ENCODE results near the gene BRINP3. TPM values are rescaled to one million over a fixed set of nuclear protein-coding genes. Genes with fewer than 3 reads are reported as not detected.

Gene BRINP3
- total RNA-seq, 2 donors from 2014 or later: not detected

GRCh38 chr1:190328871-190329270, 148.8 kb downstream of the BRINP3 start:
- H3K4me3 ChIP-seq (ENCODE audit: low read length): no peak overlapping the region
- H3K9me3 Mint-ChIP-seq: no peaks in the 10 kb centered on the region
- H3K27me3 ChIP-seq (ENCODE audit: control insufficient read depth, insufficient read depth, low read length, poor library complexity, severe bottlenecking): no peaks in the 10 kb centered on the region
- DNase-seq: no peak
- no peaks in the 10 kb centered on the region for H3K9me3 ChIP-seq (ENCODE audit: control insufficient read depth, low read length)
- no peak overlapping the region for H3K9ac ChIP-seq (ENCODE audit: extremely low read depth, low read length, poor library complexity, severe bottlenecking)
- no peaks in the 10 kb centered on the region for H3K4me1 Mint-ChIP-seq
- no peak overlapping the region for H3K27ac Mint-ChIP-seq
- 88 to 94% methylated on average over 3 to 4 of the region's 4 CpGs for WGBS, 2 experiments (ENCODE audit: insufficient coverage in 1 of 2, insufficient read length in 1 of 2)
- TF ChIP-seq CTCF (conservative IDR thresholded peaks at IDR 0.05): no peak
- H3K36me3 ChIP-seq (ENCODE audit: control insufficient read depth, insufficient read depth, low read length): no peaks in the 10 kb centered on the region
- no peak overlapping the region for H3K4me3 Mint-ChIP-seq
- no peak overlapping the region for H3K27ac ChIP-seq (ENCODE audit: low read depth, low read length)
- H3K27me3 Mint-ChIP-seq (ENCODE audit: insufficient read depth): no peaks in the 10 kb centered on the region
- no peaks in the 10 kb centered on the region for H3K36me3 Mint-ChIP-seq (ENCODE audit: low read depth)
- H3K4me1 ChIP-seq (ENCODE audit: control insufficient read depth, insufficient read depth, low read length): no peaks in the 10 kb centered on the region

DNA sequence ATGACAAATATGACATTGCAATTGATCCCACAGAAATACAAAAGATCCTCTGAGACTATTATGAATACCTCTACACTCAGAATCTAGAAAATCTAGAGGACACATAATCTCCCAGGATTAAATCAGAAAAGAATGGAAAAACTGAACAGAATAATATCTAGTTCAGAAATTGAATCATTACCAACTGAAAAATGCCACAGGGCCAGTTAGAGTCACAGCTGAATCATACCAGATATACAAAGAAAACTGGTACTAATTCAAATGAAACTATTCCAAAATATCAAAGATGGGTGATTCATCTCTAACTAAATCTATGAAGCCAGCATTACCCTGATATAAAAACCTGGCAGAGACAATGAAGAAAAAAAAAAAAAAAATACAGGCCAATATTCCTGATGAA, 149.3 kb downstream of the BRINP3 start:
- Mint-ChIP-seq H3K36me3 (ENCODE audit: low read depth) (no peaks in the 10 kb centered on the region), H3K4me1 (no peaks in the 10 kb centered on the region), H3K9me3 (no peaks in the 10 kb centered on the region), H3K27ac (no peak overlapping the region), H3K27me3 (ENCODE audit: insufficient read depth) (no peaks in the 10 kb centered on the region), H3K4me3 (no peak overlapping the region)
- Histone ChIP-seq H3K4me1 (ENCODE audit: control insufficient read depth, insufficient read depth, low read length) (no peaks in the 10 kb centered on the region), H3K9me3 (ENCODE audit: control insufficient read depth, low read length) (no peaks in the 10 kb centered on the region), H3K27ac (ENCODE audit: low read depth, low read length) (no peak overlapping the region), H3K27me3 (ENCODE audit: control insufficient read depth, insufficient read depth, low read length, poor library complexity, severe bottlenecking) (no peaks in the 10 kb centered on the region), H3K4me3 (ENCODE audit: low read length) (no peak overlapping the region), H3K9ac (ENCODE audit: extremely low read depth, low read length, poor library complexity, severe bottlenecking) (no peak overlapping the region), H3K36me3 (ENCODE audit: control insufficient read depth, insufficient read depth, low read length) (no peaks in the 10 kb centered on the region)
- TF ChIP-seq CTCF (conservative IDR thresholded peaks at IDR 0.05): no peak
- no peak for DNase-seq

- no peaks in the 10 kb centered on the region for H3K9me3 ChIP-seq (ENCODE audit: control insufficient read depth, low read length)
- no peaks in the 10 kb centered on the region for H3K9me3 Mint-ChIP-seq
- H3K27me3 ChIP-seq (ENCODE audit: control insufficient read depth, insufficient read depth, low read length, poor library complexity, severe bottlenecking): no peaks in the 10 kb centered on the region
- DNase-seq: no peak
- no peak overlapping the region for H3K27ac Mint-ChIP-seq
- no peaks in the 10 kb centered on the region for H3K4me1 Mint-ChIP-seq
- H3K4me1 ChIP-seq (ENCODE audit: control insufficient read depth, insufficient read depth, low read length): no peaks in the 10 kb centered on the region
- no peak overlapping the region for H3K27ac ChIP-seq (ENCODE audit: low read depth, low read length)
- no peaks in the 10 kb centered on the region for H3K36me3 ChIP-seq (ENCODE audit: control insufficient read depth, insufficient read depth, low read length)
- no peak overlapping the region for H3K9ac ChIP-seq (ENCODE audit: extremely low read depth, low read length, poor library complexity, severe bottlenecking)
- H3K27me3 Mint-ChIP-seq (ENCODE audit: insufficient read depth): no peaks in the 10 kb centered on the region
- H3K4me3 ChIP-seq (ENCODE audit: low read length): no peak overlapping the region
- H3K36me3 Mint-ChIP-seq (ENCODE audit: low read depth): no peaks in the 10 kb centered on the region
- TF ChIP-seq CTCF (conservative IDR thresholded peaks at IDR 0.05): no peak
- H3K4me3 Mint-ChIP-seq: no peak overlapping the region
- WGBS, 2 experiments (ENCODE audit: insufficient coverage in 1 of 2, insufficient read length in 1 of 2): 100% methylated on average over 1 of the region's 3 CpGs; no CpG with 5 or more reads in 1 of the 2 experiments
Measured at GRCh38 chr1:190327271-190327670, 150.4 kb downstream of the BRINP3 start.
